Heart right ventricle (tissue), 16 donors: Measurements from ENCODE around the gene ARMH3. TPM values are rescaled to one million over a fixed set of nuclear protein-coding genes. Genes with fewer than 3 reads are reported as not detected.

Experiments used
- ATAC-seq, 8 donors: fragments of 200-7000 bp; cut with Tn5 transposase; one replicate each; pipeline ENCODE4 v1.9.1; 2020; ENCODE audit warnings: mild to moderate bottlenecking in 8 of 8, moderate library complexity in 8 of 8, moderate number of reproducible peaks in 1 of 8
- DNase-seq, 2 donors: peaks; one replicate each; pipeline ENCODE4 v3.0.0-alpha.2; 2020
- H3K27ac ChIP-seq, 10 donors: fragments of 200-600 bp; sonication (generic) in 2 of 10; one replicate each; pipeline versions ENCODE4 v1.5.0 to v1.8.0; 2020 to 2022; ENCODE audit warnings: mild to moderate bottlenecking in 3 of 10
- H3K27me3 ChIP-seq, 7 donors: fragments of 200-600 bp; one replicate each; pipeline ENCODE4 v1.8.0; 2021 to 2022; ENCODE audit warnings: mild to moderate bottlenecking in 2 of 7
- H3K36me3 ChIP-seq, 9 donors: fragments of 200-600 bp; sonication (generic) in 1 of 9; one replicate each; pipeline versions ENCODE4 v1.5.0 to v1.8.0; 2020 to 2022; ENCODE audit warnings: mild to moderate bottlenecking in 2 of 9
- H3K4me1 ChIP-seq, 9 donors: fragments of 200-600 bp; sonication (generic) in 1 of 9; one replicate each; pipeline versions ENCODE4 v1.5.0 to v1.8.0; 2020 to 2022; ENCODE audit warnings: mild to moderate bottlenecking in 4 of 9
- H3K4me3 ChIP-seq, 10 donors: fragments of 200-600 bp; sonication (generic) in 2 of 10; one replicate each; pipeline versions ENCODE4 v1.5.0 to v1.8.0; 2020 to 2022; ENCODE audit warnings: mild to moderate bottlenecking in 7 of 10, moderate library complexity in 2 of 10
- H3K9me3 ChIP-seq, 11 donors: fragments of 200-600 bp in 10 of 11; sonication (generic) in 2 of 11; one replicate each; pipeline versions ENCODE4 v1.5.0 to v1.8.0; 2013 to 2022; ENCODE audit warnings: mild to moderate bottlenecking in 2 of 11, control low read depth in 1 of 11, moderate library complexity in 1 of 11
- CTCF ChIP-seq, 9 donors: fragments of 200-600 bp; sonication (generic) in 2 of 9; IDR thresholded peaks; one replicate each; pipeline versions ENCODE4 v1.5.0 to v1.8.0; 2021 to 2022; ENCODE audit warnings: antibody characterized with exemption in 9 of 9, mild to moderate bottlenecking in 5 of 9, moderate library complexity in 1 of 9
- WGBS, 2 donors: extraction: QIAGEN DNeasy Blood & Tissue Kit; methylation state at CpG; one replicate each; pipeline ENCODE4 v1.1.7; 2013; ENCODE audit warnings: inconsistent platforms in 1 of 2; 5-methylcytosine and 5-hydroxymethylcytosine counted together
- intact Hi-C, 10 donors: fragments of 100-400 bp; cut with DNase I; formaldehyde crosslinking; loops; one replicate each; pipeline versions ENCODE4 v1.11.1 to v1.14.2; 2022
- polyA plus RNA-seq, 2 donors: library from polyadenylated mRNA; stranded (reverse); fragments of 200-250 nt; gene quantifications; one replicate each; pipeline ENCODE4 v1.2.3, GENCODE V29; 2013
- total RNA-seq, 10 donors: library from RNA; stranded (reverse); fragmentation: NEBNext Ultra II Directional in 3 of 10; extraction: Animal tissue kit (Norgen Biotek cat#: 25700) in 3 of 10; gene quantifications; one replicate each; pipeline versions ENCODE4 v1.2.1 to v1.2.4, GENCODE V29; 2021 to 2023
- donor health status: Arrhythmogenic right ventricular cardiomyopathy.
- donor health status: ischemic (EF 13 %, LVEDD 7.1; RV severe dilation, severe dysfunction).
- donor health status: healthy with polysubstance abuse.
- donor health status: DM: no; HTN: yes; CAD: no.
- donor health status: DM: no; HTN: no; CAD: no.
- donor health status: ischemic (EF 25% LVEDD 6.9; RV normal size, moderate dysfunction).
- donor health status: ischemic (EF 25% LVEDD 5.7; RV mildly dilated, moderate dysfunction).
- donor health status: healthy.
- donor health status: DM: yes; HTN: yes; CAD: no.
- donor health status: Ischemic cardiomyopathy.
- donor health status: ischemic (EF 35%, LVEDD 5.7; RV mildly dilated, moderate dysfunction).
- donor health status: nonischemic (EF 11% LVEDD 7.7; RV severe dilation, severe dysfunction).
- donor health status: DM: yes; HTN: yes; CAD: no.
- donor health status: PGD.
- donor health status: ischemic (EF 29% LVEDD 5.4; RV normal size, mild dysfunction).
- donor health status: nonischemic (EF 23%, LVEDD 6.1; RV moderate dilation, normal function).

The ARMH3 gene
- total and polyA plus RNA-seq, 12 donors: 24.1 to 96.8 (median 54.1) TPM

- DNase-seq (no peak), ATAC-seq (no peak)
- Histone ChIP-seq H3K4me3 (no peak overlapping the region), H3K27me3 (no peaks in the 10 kb centered on the region), H3K27ac (no peak overlapping the region), H3K9me3 (no peaks in the 10 kb centered on the region), H3K36me3 (no peaks in the 10 kb centered on the region), H3K4me1 (no peaks in the 10 kb centered on the region)
- intact Hi-C loops: no loop called here
- TF ChIP-seq CTCF (IDR thresholded peaks at IDR 0.05): no peak
- 95 to 98% methylated on average over 3 of the region's 3 CpGs for WGBS, 2 donors
Measured at GRCh38 chr10:102083541-102083940, 27.6 kb upstream of the ARMH3 start.

- peaks cover 2 to 22% (median 12%) of the 10 kb centered on the region in 9 donors for H3K4me1 ChIP-seq
- intact Hi-C loops: loop anchor here in 7 of 10 donors (1.0 to 10.0 kb wide), 11 partner anchors 34 to 471 kb away; partner anchors contain the start of gene KCNIP2 (in 3 of the 7)
- peaks cover 0 to 5% (median 0%) of the 10 kb centered on the region in 9 donors for H3K36me3 ChIP-seq
- peak; percentile 79 to 99 (median 92) for TF ChIP-seq CTCF (IDR thresholded peaks at IDR 0.05)
- no peaks in the 10 kb centered on the region for H3K27me3 ChIP-seq
- ATAC-seq (peak; percentile 78 to 90 (median 83)), DNase-seq (peak; percentile 70 to 83)
- H3K4me3 ChIP-seq: no peak overlapping the region
- no peak overlapping the region for H3K27ac ChIP-seq
- H3K9me3 ChIP-seq: no peaks in the 10 kb centered on the region
- 73 to 79% methylated on average over 4 of the region's 4 CpGs for WGBS, 2 donors
Measured at GRCh38 chr10:102072673-102073527, 16.9 kb upstream of the ARMH3 start.

- H3K4me1 ChIP-seq: peaks cover 10 to 51% (median 35%) of the 10 kb centered on the region in 9 donors
- H3K27ac ChIP-seq: peak overlapping the region in 2 of 10 donors; percentile 7 to 54
- peaks cover 0 to 20% (median 0%) of the 10 kb centered on the region in 9 donors for H3K36me3 ChIP-seq
- no peak for DNase-seq
- intact Hi-C loops: loop anchor here in 2 of 10 donors (5.0 kb wide), 3 partner anchors 43 to 227 kb away; partner anchors contain the start of gene KCNIP2 (in 1 of the 2)
- H3K4me3 ChIP-seq: no peak overlapping the region
- no peak for ATAC-seq
- no peak for TF ChIP-seq CTCF (IDR thresholded peaks at IDR 0.05)
- H3K27me3 ChIP-seq: no peaks in the 10 kb centered on the region
- no peaks in the 10 kb centered on the region for H3K9me3 ChIP-seq
Measured at GRCh38 chr10:102069071-102069470, 13.1 kb upstream of the ARMH3 start.

DNA sequence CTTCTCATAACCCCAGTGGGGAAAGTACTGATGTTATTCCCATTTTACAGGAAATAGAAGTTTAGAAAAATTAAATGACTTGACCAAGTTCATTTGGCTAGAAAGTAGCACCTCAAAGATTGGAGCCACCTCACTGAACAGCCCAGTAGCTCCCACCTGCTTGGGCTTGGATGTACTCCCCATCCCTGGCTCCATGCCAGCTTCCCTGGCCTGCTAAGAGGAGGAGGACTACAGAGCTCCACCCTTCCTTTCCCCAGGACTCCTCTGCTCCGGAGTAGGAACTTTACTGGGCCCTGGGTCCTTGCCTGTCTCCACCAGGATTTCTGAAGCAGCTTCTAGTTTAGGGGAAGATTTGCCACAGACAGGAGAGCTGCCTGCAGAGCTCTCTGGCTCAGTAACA is 12.2 kb upstream of the ARMH3 start:
- intact Hi-C loops: loop anchor here in 2 of 10 donors (5.0 kb wide), 3 partner anchors 44 to 226 kb away; partner anchors contain the start of gene KCNIP2 (in 1 of the 2)
- H3K4me1 ChIP-seq: peaks cover 10 to 51% (median 35%) of the 10 kb centered on the region in 9 donors
- no peak for TF ChIP-seq CTCF (IDR thresholded peaks at IDR 0.05)
- no peak overlapping the region for H3K4me3 ChIP-seq
- H3K9me3 ChIP-seq: no peaks in the 10 kb centered on the region
- peaks cover 0 to 20% (median 0%) of the 10 kb centered on the region in 9 donors for H3K36me3 ChIP-seq
- ATAC-seq (no peak), DNase-seq (peak; percentile 22 to 41)
- no peaks in the 10 kb centered on the region for H3K27me3 ChIP-seq
- WGBS, 2 donors: 13 to 17% methylated on average over 1 of the region's 1 CpG
- H3K27ac ChIP-seq: peak overlapping the region in 1 of 10 donors; percentile 54
